Colon (tissue), 2 donors: ENCODE results near the gene RASL10A.
"Not testable (repeated sequence)": the region's sequence is repeated elsewhere in the genome, so short reads cannot be mapped to it uniquely, and the experiment has no call there.

Source experiments
- FAIRE-seq: peaks from 2 replicates; lab custom pipeline; 2012; peaks lifted over from hg19 to GRCh38; lab: Jason Lieb, UNC
- donor health status: control.
- donor health status: control.

Gene RASL10A, protein sequence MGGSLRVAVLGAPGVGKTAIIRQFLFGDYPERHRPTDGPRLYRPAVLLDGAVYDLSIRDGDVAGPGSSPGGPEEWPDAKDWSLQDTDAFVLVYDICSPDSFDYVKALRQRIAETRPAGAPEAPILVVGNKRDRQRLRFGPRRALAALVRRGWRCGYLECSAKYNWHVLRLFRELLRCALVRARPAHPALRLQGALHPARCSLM

DNA sequence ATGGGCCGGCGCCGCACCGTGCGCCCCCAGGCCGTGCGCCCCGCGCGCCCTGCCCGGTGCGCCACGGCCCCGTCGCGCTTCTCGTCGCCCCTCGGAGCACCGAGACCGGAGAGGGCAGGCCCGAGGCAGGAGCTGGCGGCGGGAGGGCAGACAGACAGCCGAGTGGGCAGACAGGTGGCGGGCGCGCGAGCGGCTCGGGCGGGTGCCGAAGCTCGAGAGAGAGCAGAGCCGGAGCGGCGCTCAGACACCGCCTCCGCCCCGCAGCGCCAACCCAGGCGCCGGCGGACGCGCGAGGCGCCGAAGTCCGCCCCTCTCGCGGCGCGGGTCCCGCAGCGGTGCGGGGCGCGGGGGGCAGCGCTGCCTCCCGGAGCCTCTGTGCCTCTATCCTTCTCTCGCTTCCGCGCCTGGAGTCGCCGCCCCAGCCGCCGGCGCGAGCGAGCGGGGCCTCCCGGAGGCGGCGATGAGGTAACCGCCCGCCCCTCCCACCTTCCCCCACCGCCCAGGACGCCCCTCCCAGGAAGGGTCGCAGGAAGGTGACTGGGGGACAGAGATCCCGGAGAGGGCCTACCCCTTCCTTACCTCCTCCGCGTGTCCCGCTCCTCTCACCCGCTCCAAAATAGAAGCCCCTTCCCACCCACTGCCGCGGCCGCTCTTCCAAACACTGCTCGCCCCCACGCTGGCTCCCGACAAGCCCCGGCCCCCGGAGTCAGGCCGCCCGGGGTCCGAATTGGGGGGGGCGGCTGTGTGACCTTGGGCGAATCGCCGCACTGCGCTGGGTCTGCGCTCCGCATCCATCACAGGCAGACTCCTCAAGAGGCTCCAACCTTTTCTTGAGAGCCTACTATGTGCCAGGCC is at the start of gene RASL10A:
Gene RASL10A, minus strand, starts transcription at position 412 of the 855 bp plus-strand sequence. CDS start 451 bp downstream, outside the sequence.
- no peak for FAIRE-seq

- FAIRE-seq, result no peak
These were observed 44.0 kb upstream of the RASL10A start for GRCh38 chr22:29359469-29359868.

DNA sequence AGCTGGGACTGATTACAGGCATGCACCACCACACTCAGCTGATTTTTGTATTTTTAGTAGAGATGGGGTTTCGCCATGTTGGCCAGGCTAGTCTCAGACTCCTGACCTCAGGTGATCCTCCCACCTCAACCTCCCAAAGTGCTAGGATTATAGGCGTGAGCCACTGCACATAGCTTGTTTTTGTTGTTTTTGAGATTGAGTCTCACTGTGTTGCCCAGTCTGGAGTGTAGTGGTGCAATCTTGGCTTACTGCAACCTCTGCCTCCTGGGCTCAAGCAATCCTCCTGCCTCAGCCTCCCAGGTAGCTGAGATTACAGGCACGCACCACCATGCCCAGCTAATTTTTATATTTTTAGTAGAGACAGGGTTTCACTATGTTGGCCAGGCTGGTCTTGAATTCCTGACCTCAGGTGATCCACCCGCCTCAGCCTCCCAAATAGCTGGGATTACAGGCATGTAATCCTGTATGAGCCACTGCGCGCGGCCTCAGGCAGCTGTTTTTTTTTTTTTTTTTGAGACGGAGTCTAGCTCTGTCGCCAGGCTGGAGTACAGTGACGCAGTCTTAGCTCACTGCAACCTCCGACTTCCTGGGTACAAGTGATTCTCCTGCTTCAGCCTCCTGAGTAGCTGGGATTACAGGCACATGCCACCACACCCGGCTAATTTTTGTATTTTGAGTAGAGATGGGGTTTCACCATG is 41.8 kb upstream of the RASL10A start:
- FAIRE-seq, result not testable (repeated sequence)

GRCh38 chr22:29353860-29354259 is 38.4 kb upstream of the RASL10A start:
- FAIRE-seq, result no peak

- no peak for FAIRE-seq
These were observed 37.8 kb upstream of the RASL10A start for GRCh38 chr22:29353286-29353685.

DNA sequence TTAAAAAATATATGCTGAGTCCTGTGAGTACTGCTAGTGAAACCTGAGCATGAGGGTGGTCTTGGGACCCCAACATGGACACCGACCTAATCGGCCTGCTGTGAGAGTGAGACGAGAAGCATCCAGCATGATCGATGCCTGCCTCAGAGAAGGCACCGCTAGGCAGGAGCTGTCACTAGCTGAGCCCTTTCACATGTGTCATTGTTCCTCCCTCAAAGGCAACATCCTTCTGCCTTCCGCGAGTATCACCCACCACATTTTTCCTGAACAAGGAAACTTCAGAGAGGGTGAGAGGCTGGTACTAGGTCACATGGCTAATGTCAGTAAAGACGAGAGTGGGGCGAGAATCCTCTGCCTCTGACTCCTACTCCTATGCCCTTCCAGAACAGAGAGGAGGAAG is 37.3 kb upstream of the RASL10A start:
- no peak for FAIRE-seq

GRCh38 chr22:29351891-29352290 is 36.4 kb upstream of the RASL10A start:
- FAIRE-seq, result no peak

DNA sequence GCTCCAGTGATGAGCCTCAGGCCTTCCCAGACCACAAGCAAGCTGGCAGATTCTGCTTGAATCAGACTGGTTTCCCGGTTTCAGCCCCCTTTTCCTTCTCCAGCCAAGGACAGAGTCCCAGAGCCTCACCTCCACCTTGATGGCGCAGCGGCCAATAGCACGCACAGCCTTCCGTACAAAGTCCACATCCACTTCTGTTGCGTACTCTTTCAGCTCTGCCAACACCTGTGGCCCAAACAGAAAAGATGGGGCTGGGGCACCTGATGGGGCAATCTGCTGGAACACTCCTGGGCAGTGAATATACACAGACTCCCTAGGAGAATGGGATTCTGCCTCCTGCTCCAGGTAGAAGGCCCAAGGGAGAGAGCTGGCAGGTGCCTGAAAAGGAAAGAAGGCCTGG is 35.5 kb upstream of the RASL10A start:
- FAIRE-seq, result no peak

DNA sequence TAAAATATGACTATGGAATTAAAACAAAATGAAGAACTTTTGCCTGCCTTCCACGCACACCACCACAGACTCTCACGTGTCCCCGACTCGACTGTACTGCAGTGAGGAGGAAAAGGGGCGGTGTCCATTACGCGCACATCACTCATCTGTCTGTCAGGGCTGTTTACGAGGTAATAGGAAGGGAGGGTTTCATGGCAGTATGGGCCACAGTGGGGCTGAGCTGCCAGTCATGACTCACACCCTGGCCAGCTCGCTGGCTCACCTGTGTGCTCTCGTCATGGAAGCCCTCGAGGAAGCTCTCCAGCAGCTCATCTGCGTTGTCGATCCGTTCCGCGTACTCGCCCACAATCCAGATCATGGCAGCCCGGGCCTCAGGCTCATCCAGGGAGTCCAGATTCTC is 33.5 kb upstream of the RASL10A start:
- FAIRE-seq, result no peak

DNA sequence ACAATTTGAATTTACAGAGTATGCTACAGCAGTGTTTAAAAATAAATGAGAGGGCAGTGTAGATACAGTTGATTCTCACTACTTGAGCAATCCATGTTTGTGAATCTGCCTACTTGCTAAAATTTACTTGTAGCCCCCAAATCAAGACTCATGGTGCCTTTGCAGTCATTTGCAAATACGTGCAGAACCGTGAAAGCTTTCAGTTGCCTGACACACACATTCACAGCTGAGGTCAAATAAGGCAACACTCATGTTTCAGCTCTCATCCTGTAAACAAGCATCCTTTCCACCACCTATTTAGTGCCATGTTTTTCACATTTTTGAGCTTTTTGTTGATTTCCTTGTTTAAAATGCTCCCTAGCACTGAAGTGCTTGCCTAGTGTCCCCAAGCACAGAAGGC is 32.5 kb upstream of the RASL10A start:
- no peak for FAIRE-seq

GRCh38 chr22:29346659-29347058 is 31.2 kb upstream of the RASL10A start:
- FAIRE-seq, result no peak

DNA sequence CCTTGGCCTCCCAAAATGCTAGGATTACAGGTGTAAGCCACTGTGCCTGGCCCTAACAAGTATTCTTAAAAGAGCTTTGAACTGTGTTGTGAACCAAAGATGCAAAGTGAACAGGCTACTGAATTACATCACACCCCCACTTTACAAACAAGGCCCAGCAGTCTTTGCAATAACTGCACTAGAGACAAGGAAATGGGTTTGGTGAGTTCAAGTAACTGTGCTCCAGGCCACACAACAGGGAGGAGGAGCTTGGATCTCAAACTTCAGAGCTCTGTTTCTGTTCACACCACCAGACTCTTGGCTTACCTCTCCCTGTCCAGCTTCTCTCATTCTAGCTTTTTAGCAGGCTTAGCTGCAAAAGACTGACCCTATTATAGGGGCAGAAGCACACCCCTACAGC is 30.4 kb upstream of the RASL10A start:
- no peak for FAIRE-seq

DNA sequence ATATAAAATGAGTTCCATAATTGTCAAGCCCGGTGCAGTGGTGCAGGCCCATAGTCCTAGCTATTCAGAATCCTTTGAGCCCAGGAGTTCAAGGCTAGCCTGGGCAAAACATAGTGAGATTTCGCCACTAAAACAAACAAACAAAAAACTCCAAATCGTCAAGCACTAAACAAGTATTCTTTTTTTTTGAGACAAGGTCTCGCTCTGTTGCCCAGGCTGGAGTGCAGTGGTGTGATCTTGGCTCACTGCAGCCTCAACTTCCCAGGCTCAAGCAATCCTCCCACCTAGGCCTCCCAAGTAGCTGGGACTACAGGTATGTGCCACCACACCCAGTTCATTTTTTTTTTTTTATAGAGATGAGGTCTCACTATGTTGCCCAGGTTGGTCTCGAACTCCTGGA is 29.4 kb upstream of the RASL10A start:
- not testable (repeated sequence) for FAIRE-seq

DNA sequence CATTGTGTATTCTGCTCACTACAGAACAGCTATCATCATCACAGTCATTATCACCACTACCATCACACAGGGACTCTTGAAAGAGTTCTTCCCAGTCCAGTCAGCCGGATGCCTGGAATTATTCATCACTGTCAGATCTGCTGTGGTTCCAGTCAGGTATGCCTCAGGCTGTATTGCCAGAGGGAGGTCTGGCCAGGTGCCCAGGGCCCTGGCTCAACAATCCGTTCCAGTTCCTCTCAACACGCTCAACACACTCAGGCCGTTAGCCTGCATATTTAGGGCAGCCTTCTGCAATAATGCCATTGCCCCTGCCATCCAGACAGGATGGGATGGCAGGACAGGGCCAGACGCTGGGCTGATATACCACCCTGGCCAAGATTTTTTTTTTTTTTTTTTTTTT is 28.6 kb upstream of the RASL10A start:
- no peak for FAIRE-seq

DNA sequence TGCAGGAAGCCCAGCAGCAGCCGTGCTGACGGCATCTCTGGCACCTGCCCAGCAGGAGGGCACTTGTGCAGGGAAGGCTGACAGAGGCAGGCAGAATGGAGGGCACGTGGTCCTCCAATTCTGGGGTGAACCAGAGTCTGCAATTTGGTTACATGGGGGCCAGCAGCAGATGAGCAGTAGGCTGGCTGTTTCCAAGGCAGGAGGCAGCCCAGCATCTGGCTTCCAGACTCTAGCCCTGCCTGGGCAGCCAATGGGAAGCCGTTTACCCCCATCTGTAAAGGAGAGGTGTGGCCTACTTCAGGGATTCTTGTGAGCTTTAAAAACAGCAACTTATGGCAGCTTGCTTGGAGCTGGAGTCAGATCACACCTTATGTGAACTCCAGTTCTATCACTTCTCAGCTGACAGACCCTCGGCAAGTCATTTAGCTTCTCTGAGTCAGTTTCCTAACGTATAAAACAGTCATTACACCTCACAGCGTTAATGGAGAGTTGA is 27.9 kb upstream of the RASL10A start:
- FAIRE-seq, result no peak

DNA sequence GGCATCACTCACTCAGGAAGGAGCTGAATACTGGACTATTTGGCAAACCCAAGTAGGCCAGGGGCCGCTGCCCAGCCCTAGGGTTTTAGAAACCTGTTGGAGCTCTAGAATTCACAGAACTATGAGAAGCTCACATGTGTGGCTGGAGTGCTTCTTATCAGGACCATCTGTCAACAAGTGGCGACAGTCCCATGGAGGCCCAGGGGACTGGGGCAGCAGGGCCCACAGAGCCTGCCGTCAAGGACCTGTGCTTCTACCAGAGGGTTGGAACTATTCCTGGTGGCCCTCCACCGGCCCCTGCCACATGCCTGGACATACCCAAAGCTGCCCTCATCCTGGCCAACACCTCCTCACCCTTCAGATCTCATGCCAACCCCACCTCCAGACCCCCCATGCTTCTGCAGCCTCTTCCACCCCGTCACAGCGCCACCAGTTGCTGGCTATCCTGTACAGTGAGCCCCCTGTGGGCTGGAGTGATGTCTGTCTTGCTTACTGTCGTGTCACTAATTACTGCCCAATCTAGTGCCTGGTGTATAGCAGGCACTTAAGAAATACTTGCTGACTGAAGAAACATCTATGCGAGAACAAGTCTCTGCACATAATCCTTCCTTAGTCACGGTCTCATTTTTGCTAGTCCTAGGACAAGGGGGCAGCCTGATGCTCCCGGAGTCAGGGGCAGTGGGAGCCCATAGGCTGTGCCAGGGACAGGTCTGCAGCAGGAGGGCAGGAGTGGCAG is 27.2 kb upstream of the RASL10A start:
- no peak for FAIRE-seq

- FAIRE-seq, result no peak
These were observed 26.7 kb upstream of the RASL10A start for GRCh38 chr22:29342177-29342576.

DNA sequence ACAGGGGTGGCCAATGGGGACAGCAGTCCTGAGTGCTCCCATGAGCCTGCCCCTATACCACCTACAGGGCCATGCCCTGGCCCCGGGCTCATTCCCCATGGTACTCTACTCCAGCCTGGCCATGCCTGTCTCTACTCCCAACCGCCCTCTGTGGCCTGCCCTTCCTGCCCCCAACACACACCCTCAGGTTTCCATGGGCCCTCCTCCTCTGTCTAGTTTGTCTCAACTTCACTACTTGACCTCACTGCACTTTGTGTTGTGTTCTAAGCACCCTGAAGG is 26.3 kb upstream of the RASL10A start:
- FAIRE-seq, result no peak

GRCh38 chr22:29341056-29341848 is 25.8 kb upstream of the RASL10A start:
- FAIRE-seq, result no peak

- FAIRE-seq, result no peak
These were observed 25.1 kb upstream of the RASL10A start for GRCh38 chr22:29340566-29340965.

DNA sequence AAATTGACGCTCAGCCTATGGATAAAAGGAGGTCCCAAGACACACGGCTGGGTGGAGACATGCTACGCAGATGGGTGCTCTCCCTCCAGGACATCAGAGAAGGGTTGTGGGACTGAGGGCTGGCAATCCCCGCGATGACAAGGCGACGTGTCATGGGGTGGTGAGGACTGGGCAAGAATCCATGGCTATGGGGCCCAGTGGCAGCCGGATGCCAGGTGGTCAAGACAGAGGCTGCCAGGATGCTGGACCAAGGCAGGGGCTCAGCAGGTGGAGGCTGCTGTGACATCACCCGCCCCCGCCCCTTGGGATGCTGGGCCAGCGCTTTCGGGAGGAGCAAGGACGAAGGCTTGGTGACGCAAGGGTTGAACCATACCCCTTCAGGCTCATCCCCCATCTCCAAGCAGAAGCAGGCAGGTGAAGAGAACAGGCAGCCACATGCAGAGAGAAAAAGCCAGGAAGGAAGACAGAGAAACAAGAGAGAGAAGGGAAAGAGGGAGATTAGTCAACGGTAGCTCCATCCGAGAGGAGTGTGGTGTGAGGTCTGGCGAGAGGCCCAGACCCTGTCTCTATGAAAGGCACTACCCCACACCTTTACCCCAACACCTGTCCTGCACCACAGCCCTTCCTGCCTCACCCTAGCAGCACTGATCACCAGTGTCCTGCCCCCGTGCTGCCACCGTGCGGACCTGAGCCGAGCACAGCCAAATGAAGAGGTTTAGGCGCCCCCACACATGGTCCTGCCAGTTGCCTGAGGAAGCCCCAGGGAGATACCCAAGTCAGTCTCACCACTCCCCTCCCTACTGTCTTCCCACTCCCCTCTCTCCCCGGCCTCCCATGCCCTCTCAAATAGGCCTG is 24.1 kb upstream of the RASL10A start:
- FAIRE-seq, result no peak
